Measurements from ENCODE around the gene DPYSL5. TPM values are rescaled to one million over a fixed set of nuclear protein-coding genes. Genes with fewer than 3 reads are reported as not detected.
A peak's percentile ranks its signal among the peaks of the same experiment; 100 is the strongest.

DPYSL5 gene
- total RNA-seq, 2 donors from 2014 or later: 3.1 to 3.5 TPM

GRCh38 chr2:26854283-26854827 lies 6.4 kb downstream of the DPYSL5 start:
- Histone ChIP-seq H3K9me3 (ENCODE audit: control insufficient read depth, low read length) (no peaks in the 10 kb centered on the region), H3K27ac (ENCODE audit: low read depth, low read length) (no peak overlapping the region), H3K4me1 (ENCODE audit: control insufficient read depth, insufficient read depth, low read length) (peaks cover 2% of the 10 kb centered on the region), H3K27me3 (ENCODE audit: control insufficient read depth, insufficient read depth, low read length, poor library complexity, severe bottlenecking) (peaks cover 49% of the 10 kb centered on the region), H3K4me3 (ENCODE audit: low read length) (no peak overlapping the region), H3K9ac (ENCODE audit: extremely low read depth, low read length, poor library complexity, severe bottlenecking) (no peak overlapping the region), H3K36me3 (ENCODE audit: control insufficient read depth, insufficient read depth, low read length) (no peaks in the 10 kb centered on the region)
- Mint-ChIP-seq H3K27me3 (ENCODE audit: insufficient read depth) (peaks cover 74% of the 10 kb centered on the region), H3K4me1 (no peaks in the 10 kb centered on the region), H3K9me3 (no peaks in the 10 kb centered on the region), H3K27ac (no peak overlapping the region), H3K4me3 (no peak overlapping the region), H3K36me3 (ENCODE audit: low read depth) (no peaks in the 10 kb centered on the region)
- DNase-seq: no peak
- 79% methylated on average over 1 of the region's 1 CpG; no CpG with 5 or more reads in 1 of the 2 experiments for WGBS, 2 experiments (ENCODE audit: insufficient coverage in 1 of 2, insufficient read length in 1 of 2)
- TF ChIP-seq CTCF (conservative IDR thresholded peaks at IDR 0.05): no peak

GRCh38 chr2:26855466-26855865 lies 7.5 kb downstream of the DPYSL5 start:
- Mint-ChIP-seq H3K4me1 (no peaks in the 10 kb centered on the region), H3K27ac (no peak overlapping the region), H3K36me3 (ENCODE audit: low read depth) (no peaks in the 10 kb centered on the region), H3K27me3 (ENCODE audit: insufficient read depth) (peaks cover 70% of the 10 kb centered on the region), H3K9me3 (no peaks in the 10 kb centered on the region), H3K4me3 (no peak overlapping the region)
- H3K27ac ChIP-seq (ENCODE audit: low read depth, low read length): peak overlapping the region; percentile 87
- no peak overlapping the region for H3K9ac ChIP-seq (ENCODE audit: extremely low read depth, low read length, poor library complexity, severe bottlenecking)
- no peak for DNase-seq
- H3K4me3 ChIP-seq (ENCODE audit: low read length): no peak overlapping the region
- peaks cover 47% of the 10 kb centered on the region for H3K27me3 ChIP-seq (ENCODE audit: control insufficient read depth, insufficient read depth, low read length, poor library complexity, severe bottlenecking)
- TF ChIP-seq CTCF (conservative IDR thresholded peaks at IDR 0.05): no peak
- H3K9me3 ChIP-seq (ENCODE audit: control insufficient read depth, low read length): no peaks in the 10 kb centered on the region
- H3K4me1 ChIP-seq (ENCODE audit: control insufficient read depth, insufficient read depth, low read length): no peaks in the 10 kb centered on the region
- WGBS, 2 experiments (ENCODE audit: insufficient coverage in 1 of 2, insufficient read length in 1 of 2): 73 to 90% methylated on average over 4 to 5 of the region's 7 CpGs
- no peaks in the 10 kb centered on the region for H3K36me3 ChIP-seq (ENCODE audit: control insufficient read depth, insufficient read depth, low read length)

GRCh38 chr2:26859622-26860021 lies 11.7 kb downstream of the DPYSL5 start:
- H3K36me3 ChIP-seq (ENCODE audit: control insufficient read depth, insufficient read depth, low read length): no peaks in the 10 kb centered on the region
- H3K4me3 ChIP-seq (ENCODE audit: low read length): no peak overlapping the region
- H3K9me3 ChIP-seq (ENCODE audit: control insufficient read depth, low read length): no peaks in the 10 kb centered on the region
- WGBS, 2 experiments (ENCODE audit: insufficient coverage in 1 of 2, insufficient read length in 1 of 2): 92 to 97% methylated on average over 4 of the region's 4 CpGs
- Mint-ChIP-seq H3K27me3 (ENCODE audit: insufficient read depth) (peaks cover 52% of the 10 kb centered on the region), H3K27ac (no peak overlapping the region), H3K9me3 (no peaks in the 10 kb centered on the region), H3K4me3 (no peak overlapping the region), H3K36me3 (ENCODE audit: low read depth) (no peaks in the 10 kb centered on the region), H3K4me1 (no peaks in the 10 kb centered on the region)
- DNase-seq: no peak
- no peak overlapping the region for H3K27ac ChIP-seq (ENCODE audit: low read depth, low read length)
- peaks cover 25% of the 10 kb centered on the region for H3K27me3 ChIP-seq (ENCODE audit: control insufficient read depth, insufficient read depth, low read length, poor library complexity, severe bottlenecking)
- H3K9ac ChIP-seq (ENCODE audit: extremely low read depth, low read length, poor library complexity, severe bottlenecking): no peak overlapping the region
- H3K4me1 ChIP-seq (ENCODE audit: control insufficient read depth, insufficient read depth, low read length): no peaks in the 10 kb centered on the region
- no peak for TF ChIP-seq CTCF (conservative IDR thresholded peaks at IDR 0.05)
